ENCODE measurements around the gene PRR18.

Gene PRR18

DNA sequence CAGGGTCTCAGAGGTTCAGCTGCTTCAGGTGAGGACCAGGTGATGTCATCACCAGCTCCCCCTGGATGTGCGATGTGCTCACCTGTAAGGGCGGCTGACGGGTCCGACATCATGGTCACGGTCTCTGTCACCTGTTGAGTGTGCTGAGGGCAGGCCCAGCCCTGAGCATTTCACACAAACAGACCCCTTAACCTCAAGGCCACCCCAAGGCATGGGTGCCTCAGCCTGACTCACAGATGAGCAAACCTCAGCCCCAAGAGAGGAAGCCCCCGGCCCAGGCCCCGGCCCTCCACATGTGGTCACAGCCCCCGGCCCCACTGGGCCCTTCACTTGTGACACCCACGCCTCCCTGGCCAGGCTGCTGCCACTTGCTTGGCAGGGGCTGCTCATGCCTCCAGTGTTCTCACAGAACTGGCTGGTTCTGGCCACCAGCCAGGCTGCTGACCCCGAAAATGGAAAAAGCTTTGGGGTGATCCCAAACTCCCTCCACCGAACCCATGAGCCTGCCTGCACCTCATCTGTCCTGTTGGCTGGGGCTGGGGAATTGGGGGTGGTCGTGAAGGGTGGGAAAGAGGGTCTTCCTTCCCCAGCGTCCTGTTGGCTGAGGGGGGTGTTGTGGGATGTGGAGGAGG lies 33.3 kb downstream of the PRR18 start:
- no peak for DNase-seq (ENCODE audit: low spot score)

DNA sequence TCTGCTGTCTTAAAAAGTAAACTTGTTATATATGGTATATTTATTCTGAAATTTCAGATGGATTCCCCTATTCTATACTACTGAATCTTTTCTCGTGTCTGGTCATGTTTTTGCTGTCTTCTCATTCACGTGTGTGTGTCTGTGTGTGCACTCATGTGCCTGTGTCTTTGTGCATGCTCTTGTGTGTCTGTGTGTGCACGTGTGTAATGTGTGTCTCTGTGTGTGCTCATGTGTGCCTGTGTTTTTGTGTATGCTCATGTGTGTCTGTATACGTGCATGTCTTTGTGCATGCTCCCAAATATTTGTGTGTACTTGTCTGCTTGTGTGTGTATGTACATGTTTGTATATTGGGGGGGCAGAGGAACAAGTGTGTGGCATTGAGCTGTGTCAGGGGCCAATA lies 34.0 kb downstream of the PRR18 start:
- no peak for DNase-seq (ENCODE audit: low spot score)

GRCh38 chr6:166271376-166271765 lies 36.8 kb downstream of the PRR18 start:
- no peak for DNase-seq (ENCODE audit: low spot score)

GRCh38 chr6:166270706-166271375 lies 37.4 kb downstream of the PRR18 start:
- no peak for DNase-seq (ENCODE audit: low spot score)

- no peak for DNase-seq (ENCODE audit: low spot score)
Observed at GRCh38 chr6:166269301-166270039, 38.7 kb downstream of the PRR18 start.

GRCh38 chr6:166268431-166268830 lies 39.8 kb downstream of the PRR18 start:
- no peak for DNase-seq (ENCODE audit: low spot score)

- no peak for DNase-seq (ENCODE audit: low spot score)
Observed at GRCh38 chr6:166267526-166267925, 40.7 kb downstream of the PRR18 start.

DNA sequence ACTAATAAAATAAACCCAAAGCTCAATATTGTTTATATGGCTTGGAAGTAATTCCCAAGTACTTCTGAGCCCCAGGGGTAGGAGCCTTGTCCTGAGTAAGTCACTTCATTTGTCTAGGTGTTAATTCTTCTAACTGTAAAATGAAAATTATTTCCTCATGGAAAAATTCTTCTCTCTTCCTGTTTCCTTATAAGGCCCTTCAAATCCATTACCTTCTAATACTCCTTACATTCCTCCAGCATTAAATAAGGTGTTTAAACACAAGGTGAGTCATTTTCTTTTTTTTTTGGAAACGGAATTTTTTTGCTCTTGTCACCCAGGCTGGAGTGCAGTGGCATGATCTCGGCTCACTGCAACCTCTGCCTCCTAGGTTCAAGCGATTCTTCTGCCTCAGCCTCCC lies 41.9 kb downstream of the PRR18 start:
- no peak for DNase-seq (ENCODE audit: low spot score)

DNA sequence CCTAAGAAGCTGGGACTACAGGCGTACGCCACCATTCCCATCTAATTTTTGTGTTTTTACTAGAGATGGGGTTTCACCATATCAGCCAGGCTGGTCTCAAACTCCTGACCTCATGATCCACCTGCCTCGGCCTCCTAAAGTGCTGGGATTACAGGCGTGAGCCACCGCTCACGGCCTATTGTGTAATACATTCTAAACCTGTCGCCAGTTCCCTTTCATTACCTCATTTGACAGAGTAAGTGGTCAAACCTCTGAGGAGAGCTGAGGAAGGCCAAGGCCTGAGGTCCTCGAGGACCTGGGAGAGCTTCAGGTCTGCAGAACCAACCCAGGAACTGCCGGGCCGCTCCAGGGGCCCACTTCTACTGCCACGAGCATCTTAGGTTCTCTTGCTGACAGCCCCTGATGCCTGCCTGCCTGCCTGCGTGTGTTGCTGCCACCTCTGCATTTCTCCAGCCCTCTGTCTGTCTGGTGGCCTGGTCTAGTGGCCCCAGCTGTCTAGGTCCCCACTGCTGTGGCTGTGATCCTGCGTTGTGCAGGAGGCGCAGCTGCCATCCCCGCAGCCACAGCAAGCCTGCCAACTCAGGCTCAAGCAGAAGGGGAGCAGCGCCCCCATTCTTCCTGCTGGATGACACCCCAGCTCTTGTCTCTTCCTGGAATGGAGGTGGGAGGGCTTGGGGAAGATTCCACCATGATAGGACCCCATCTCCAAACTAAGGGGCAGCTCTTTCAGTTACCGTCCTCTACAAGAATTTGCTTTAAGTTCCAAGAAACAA lies 45.3 kb downstream of the PRR18 start:
- DNase-seq (ENCODE audit: low spot score), result no peak

- DNase-seq (ENCODE audit: low spot score), result no peak
Observed at GRCh38 chr6:166259296-166259977, 48.8 kb downstream of the PRR18 start.

DNA sequence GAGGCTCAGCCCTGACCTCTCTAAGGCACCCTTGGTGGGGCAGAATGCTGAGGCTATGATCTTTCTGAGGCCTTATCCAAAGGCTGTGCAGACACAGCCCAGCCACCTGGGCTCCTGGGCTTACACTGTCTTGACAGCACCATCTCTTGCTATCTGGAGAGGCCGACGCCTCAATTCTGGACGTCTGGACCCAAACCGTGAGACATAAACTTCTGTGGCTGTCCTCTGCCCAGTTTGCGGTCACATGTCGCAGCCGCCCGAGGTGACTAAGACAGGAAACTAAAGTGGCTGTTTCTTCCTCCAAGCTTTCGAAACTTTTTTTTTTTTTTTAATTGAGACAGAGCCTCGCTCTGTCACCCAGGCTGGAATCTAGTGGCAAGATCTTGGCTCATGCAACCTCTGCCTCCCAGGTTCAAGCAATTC lies 49.3 kb downstream of the PRR18 start:
- no peak for DNase-seq (ENCODE audit: low spot score)

DNA sequence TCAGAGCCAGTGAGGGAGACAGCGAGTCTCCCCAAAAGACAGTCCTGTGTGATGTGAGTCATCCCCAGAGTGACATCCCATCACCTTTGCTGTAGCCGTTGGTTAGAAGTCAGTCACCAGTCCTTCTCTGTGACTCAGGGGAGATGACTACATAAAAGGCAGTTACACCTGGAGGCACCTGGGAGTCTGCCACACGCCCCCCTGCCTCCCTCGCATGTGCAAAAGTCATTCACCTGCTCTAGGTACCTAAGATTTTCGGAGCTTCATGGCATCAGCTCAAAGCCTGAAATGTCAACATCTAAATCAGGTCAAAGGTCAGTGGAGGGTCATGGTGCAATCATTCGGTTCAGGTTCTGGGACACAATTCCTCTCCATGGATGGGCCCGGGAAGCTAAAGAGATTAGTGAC lies 50.3 kb downstream of the PRR18 start:
- no peak for DNase-seq (ENCODE audit: low spot score)
